Measurements from ENCODE around the gene BOD1L2.

BOD1L2 gene

DNA sequence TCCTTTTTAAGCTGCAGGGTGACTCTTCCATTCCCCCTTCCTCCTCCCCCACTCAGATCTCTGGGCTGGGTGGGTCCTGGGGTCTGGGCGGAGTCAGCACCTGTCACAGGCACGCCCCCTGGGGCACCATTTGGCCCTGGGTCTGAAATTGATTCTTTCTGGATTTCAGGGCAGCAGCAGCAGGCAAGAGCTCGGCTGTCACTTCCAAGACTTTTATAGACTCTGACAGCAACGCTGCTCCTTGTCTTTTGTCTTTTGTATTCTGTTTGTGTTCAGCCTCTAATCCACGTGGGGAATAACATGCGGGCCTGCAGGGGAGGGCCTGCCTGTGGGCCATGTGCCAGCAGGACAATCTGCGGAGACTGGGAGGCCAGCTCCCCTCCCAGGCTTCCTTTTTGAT is 3.9 kb downstream of the BOD1L2 start:
- no peak for DNase-seq

DNA sequence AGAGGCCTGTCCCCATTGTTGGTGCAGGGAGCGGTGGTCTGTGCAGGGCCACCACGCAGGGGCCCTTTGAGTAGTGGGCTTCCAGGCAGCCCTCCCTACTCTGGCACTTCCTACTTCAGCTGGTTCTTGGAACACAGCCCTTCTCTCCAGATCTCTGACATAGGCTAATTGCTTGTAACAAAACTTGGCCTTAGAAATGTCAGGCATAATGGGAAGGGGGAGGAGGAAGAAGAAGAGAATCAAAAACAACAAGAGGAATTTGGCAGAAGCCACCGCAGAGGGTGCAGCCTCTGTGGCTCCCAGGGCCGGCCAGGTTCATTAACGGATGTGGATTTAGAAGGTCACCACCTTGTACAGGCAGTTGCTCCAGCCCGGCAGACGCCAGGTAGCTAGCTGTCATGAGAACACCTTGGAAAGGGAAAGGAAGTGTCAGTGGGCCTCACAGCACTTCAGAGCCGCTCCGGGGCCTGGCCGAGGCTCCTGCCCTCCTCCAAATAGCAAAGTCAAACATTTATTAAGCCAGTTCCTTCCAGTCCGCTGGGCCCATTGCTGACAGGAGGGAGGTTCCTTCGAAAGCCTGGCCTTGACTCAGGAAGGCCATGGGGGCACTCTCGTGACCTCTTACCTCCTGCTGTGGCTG is 7.4 kb downstream of the BOD1L2 start:
- DNase-seq, result no peak

DNA sequence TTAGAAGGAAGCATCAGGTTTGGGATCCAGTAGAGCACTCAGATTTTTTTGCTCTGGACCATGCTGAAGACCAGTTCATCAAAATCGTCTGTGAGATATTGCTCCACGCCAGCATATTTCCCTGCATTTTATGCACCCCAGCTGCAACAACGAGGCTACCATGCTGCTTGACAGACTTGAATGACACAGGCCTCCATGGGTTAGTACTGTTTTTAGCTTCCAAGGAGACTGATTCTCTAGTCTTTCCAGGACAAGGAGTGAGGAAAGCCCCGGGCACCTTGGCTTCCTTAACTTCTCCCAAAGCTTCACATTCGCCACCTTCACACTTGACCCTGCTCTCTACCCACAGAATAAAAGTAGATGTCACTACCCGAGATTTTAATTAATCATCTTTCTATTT is 17.5 kb downstream of the BOD1L2 start:
- no peak for DNase-seq

DNA sequence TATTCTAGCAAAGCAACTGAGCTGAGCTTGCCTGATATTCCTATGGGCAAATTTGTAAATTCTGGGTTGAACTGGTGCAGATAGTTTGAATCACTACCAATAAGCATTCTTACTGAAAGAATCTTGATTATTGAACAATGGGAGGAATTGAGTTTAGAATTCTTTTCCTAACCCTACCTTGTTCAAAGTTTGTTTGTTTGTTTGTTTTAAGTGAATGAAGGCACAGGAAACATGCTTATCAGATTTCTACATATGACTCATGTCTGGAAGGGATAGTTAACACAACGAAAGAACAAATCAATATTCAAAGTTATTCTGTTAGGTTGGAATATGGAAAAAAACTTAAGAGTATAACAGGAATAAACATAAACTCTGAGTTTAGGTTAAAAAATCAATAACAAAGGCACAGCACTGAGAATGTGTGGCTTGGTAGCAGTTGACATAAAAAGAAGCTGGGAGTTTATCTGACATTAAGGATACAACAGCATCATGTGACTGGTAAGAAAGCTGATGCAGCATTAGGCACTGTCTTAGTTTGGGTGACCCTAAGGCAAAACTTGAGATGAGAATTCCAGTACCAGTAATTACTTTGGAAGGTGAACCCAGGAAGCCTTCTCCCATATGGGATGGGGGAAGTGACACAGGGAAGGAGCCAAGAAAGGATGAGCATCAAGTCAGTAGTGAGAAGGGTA is 20.9 kb downstream of the BOD1L2 start:
- DNase-seq, result no peak

DNA sequence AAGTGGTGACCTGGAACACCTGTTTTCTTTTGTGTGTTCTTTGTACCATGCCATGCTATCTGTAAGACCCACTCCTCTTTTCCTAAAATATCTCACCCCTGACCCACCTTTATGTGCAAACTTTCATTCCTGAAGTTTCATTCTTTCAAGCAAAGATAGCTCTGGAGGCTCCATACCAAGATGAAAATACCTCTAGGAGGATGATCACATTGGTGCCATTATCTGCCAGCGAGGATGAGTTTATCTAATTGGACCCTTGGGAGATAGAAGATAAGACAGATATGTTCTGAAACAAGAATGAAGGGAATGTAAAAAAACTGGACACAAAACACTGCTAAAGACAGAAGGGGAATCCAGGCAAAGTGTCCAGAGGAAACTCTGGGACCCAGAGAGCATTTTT is 24.1 kb downstream of the BOD1L2 start:
- no peak for DNase-seq

DNA sequence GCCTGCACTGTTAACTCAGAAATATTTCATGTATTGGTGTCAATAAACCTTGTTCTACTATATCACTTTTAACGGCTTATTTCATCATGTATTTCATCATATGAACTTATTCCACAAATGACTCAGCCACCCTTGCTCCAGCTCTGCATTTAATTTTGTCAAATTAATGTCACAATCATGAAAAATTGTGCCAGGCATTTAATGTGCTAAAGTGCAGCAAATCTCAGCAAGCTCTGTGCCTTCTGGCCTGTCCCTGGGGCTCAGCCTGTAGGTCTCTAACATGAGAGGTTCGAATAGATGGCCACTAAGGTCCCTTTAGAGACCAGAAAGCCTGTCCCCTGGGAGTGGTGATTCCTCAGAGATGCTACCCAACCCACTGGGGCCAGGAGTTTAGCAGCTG is 28.6 kb downstream of the BOD1L2 start:
- DNase-seq, result no peak

DNA sequence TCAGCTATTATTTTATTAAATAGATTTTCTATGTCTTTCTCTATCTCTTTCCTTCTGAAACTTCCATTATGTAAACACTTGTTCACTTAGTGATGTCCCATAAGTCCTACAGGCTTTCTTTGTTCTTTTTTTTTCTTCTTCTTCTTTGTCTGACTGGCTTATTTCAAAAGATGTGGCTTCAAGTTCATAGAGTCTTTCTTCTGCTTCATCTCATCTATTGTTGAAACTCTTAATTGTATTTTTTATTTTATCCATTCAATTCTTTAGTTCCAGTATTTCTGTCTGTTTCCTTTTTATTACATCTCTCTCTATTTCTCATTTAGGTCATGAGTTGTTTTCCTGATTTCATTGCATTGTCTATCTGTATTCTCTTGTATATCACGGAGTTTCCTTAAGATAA is 38.5 kb downstream of the BOD1L2 start:
- no peak for DNase-seq

DNA sequence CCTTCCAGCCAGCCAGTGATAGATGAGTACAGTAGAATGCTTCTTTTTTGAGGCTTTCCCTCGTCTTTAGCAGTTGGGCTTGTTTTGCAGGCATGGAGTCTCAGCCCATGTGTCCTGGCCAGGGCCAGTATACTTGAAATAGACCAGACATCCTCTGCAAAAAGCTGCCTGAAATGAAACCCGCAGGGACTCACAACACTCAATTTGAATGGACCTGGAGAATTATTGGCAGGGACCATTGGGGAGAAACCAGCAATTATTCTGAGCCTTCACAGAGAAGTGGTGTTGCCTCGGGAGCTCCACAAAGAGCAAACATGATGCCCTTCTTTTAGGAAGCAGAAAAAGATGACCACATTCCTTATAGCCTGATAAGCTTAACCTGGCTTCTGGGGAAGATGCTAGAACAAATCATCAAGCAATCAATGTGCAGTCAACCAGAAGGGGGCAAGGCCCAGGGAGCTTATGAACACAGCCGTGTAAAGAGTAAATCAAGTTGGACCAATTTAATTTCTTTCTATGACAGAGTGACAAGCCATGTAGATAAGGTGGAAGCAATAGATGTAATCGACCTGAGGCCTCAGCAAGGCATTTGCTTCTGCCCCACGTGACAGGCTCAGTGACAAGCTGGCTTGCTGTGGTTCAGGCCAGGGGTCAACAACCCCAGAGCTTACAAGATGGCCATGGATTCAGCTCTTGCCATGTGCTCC is 42.1 kb downstream of the BOD1L2 start:
- no peak for DNase-seq

DNA sequence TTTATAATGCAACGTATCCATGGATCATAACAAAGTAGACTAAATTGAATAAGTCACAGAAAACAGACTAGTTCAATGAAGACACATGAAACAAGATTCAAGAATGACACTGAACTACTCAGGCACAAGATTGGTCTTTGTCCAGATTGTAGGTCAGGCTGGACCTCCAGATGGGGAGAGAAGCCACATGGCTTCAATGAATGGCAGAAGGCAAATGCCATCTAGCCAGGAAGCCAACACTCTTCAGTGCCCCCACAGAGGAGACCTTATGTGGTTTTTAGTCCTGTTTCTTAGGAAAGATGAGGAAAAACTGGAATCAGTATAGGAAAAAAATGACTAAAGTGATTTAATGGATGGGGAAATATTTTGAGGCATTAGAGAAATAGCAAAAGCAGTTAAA is 43.1 kb downstream of the BOD1L2 start:
- no peak for DNase-seq

DNA sequence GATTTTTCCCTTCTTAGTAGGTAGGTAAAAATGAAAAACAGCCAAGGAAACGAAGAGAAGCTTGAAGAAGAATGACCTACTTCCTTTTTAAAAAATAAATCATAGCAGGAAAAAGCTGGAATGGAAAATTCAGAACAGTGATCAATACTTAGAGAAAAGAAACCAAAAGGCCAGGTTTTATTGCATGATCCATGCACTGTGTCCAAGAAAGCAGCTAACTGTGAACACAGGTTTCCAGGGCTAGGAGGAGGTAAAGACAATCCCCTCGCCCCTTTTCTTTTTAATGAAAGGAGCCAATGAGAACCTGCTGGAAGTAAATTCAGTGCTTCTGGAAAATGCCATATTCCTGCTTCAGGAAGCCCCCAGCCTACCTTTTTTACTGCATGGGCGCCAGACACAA is 47.2 kb downstream of the BOD1L2 start:
- no peak for DNase-seq

DNA sequence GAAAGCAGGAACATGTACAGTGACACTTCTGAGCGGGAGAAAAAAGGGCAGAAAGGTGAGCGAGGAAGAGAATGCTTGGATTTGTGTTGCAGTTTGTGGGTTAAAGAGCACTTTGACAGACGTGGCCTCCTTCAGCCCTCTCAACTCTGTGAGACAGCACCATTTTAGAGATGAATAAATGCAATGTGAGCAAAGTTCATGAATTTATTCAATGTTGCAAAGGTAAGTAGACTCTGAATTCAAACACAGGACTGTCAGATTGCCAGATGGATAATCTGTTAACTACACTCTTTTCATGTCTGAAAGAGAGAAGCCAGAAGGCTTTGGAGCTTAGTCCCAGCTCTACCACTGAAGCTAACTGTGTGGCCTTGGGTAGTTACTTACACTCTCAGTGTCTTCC is 47.7 kb downstream of the BOD1L2 start:
- DNase-seq, result no peak

DNA sequence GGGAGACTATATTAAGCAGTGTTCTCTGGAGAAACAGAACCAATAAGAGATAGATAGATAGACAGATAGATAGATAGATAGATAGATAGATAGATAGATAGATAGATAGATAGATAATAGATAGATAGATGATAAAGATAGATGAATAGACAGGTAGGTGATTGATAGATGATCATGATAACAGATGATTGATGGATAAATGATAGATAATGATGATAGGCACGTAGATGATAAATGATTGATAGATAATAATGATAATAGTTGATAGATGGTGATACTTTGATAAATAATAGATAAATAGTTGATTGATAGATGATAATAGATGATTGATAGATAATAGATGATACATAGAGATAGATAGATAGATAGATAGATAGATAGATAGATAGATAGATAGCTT is 48.5 kb downstream of the BOD1L2 start:
- no peak for DNase-seq

DNA sequence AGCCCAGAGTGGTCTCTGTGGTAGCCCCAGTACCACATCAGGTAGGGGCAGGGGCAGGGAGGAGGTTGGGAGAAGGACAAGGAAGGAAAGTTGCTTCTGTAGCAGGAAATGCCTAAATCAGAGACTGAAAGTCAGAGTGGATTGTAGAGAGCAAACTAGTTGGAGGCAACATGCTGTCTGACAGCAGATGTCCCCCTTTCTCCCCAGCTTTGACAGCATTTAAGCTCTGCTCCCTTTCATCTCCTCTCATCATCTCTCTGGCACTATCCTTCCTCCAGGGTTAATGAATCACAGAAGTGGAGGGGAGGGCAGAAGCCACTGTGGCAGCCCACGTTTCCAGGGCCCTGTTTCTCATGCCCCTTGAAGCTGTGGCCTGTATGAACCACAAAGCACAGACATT is 50.4 kb downstream of the BOD1L2 start:
- no peak for DNase-seq

DNA sequence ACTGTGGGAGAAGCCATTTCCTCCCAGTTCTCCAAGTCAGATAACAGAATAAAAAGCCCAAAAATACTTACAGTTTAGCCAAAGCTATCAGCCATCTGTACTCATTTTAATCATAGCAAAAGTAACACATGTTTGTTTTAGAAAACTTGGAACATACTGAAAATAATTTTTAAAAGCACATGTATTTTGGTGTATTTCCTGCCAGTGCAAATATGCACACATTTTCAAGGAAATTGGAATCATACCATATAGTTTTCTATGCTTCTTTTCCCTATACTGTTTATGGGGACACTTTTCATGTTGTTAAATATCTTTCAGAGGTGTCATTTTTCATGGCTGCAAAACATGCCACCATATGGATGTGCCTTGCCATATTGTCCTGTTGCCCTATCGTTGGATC is 51.2 kb downstream of the BOD1L2 start:
- DNase-seq, result no peak

All from NCI-H1694 treated with DMSO at 0.1 percent for 48 hours (cell line).